WTC11 (cell line): ENCODE results near the gene DIP2A.

Experiments
- ETV6 ChIP-seq: sonication (generic); formaldehyde crosslinking; IDR thresholded peaks from 2 replicates; pipeline ENCODE4 v1.8.1; 2022; ENCODE audit warnings: mild to moderate bottlenecking, missing genetic modification reagents
- NR3C1 ChIP-seq: sonication (generic); formaldehyde crosslinking; conservative IDR thresholded peaks from 2 replicates; pipeline ENCODE4 v1.8.1; 2023; ENCODE audit warnings: low read depth, mild to moderate bottlenecking, missing genetic modification reagents
- ZNF512 ChIP-seq: sonication (generic); formaldehyde crosslinking; IDR thresholded peaks from 2 replicates; pipeline ENCODE4 v1.8.1; 2022; ENCODE audit warnings: missing genetic modification reagents, borderline replicate concordance
- TF ChIP-seq, protein P1 (sequence below): fragments of 200-600 bp; IDR thresholded peaks from 2 replicates; pipeline ENCODE4 v1.8.0; 2022; ENCODE audit warnings: antibody characterized with exemption
- TF ChIP-seq, protein P2 (sequence below): sonication (generic); formaldehyde crosslinking; IDR thresholded peaks from 2 replicates; pipeline ENCODE4 v1.8.1; 2023; ENCODE audit warnings: mild to moderate bottlenecking, missing genetic modification reagents, moderate library complexity
- TF ChIP-seq, protein P3 (sequence below): sonication (generic); formaldehyde crosslinking; IDR thresholded peaks from 2 replicates; pipeline ENCODE4 v1.8.0; 2022; ENCODE audit warnings: mild to moderate bottlenecking, missing genetic modification reagents

GRCh38 chr21:46411691-46412090, 47.0 kb upstream of the DIP2A start:
- TF ChIP-seq ZNF512 (no peak), ETV6 (no peak), NR3C1 (no peak)
- TF ChIP-seq, protein P1, sequence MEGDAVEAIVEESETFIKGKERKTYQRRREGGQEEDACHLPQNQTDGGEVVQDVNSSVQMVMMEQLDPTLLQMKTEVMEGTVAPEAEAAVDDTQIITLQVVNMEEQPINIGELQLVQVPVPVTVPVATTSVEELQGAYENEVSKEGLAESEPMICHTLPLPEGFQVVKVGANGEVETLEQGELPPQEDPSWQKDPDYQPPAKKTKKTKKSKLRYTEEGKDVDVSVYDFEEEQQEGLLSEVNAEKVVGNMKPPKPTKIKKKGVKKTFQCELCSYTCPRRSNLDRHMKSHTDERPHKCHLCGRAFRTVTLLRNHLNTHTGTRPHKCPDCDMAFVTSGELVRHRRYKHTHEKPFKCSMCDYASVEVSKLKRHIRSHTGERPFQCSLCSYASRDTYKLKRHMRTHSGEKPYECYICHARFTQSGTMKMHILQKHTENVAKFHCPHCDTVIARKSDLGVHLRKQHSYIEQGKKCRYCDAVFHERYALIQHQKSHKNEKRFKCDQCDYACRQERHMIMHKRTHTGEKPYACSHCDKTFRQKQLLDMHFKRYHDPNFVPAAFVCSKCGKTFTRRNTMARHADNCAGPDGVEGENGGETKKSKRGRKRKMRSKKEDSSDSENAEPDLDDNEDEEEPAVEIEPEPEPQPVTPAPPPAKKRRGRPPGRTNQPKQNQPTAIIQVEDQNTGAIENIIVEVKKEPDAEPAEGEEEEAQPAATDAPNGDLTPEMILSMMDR: no peak
- TF ChIP-seq, protein P2, sequence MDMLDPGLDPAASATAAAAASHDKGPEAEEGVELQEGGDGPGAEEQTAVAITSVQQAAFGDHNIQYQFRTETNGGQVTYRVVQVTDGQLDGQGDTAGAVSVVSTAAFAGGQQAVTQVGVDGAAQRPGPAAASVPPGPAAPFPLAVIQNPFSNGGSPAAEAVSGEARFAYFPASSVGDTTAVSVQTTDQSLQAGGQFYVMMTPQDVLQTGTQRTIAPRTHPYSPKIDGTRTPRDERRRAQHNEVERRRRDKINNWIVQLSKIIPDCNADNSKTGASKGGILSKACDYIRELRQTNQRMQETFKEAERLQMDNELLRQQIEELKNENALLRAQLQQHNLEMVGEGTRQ (CRISPR knock-in tag): no peak
- TF ChIP-seq, protein P3, sequence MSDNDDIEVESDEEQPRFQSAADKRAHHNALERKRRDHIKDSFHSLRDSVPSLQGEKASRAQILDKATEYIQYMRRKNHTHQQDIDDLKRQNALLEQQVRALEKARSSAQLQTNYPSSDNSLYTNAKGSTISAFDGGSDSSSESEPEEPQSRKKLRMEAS (CRISPR knock-in tag): no peak
